Neural progenitor cell (in vitro differentiated cells): ENCODE data around the gene BRD9. TPM values are rescaled to one million over a fixed set of nuclear protein-coding genes. Genes with fewer than 3 reads are reported as not detected.

ENCODE experiments used
- DNase-seq: peaks from one replicate; pipeline ENCODE4 v3.0.0-alpha.2; 2016; ENCODE audit warnings: low spot score
- H2AFZ ChIP-seq: fragments of 200-600 bp; sonication (generic); replicated peaks from 2 replicates; pipeline ENCODE4 v1.6.1; 2016; ENCODE audit warnings: antibody characterized with exemption
- H3F3A ChIP-seq: fragments of 200-600 bp; sonication (generic); 2 replicates; pipeline ENCODE4 v1.6.1; 2016; ENCODE audit warnings: antibody characterized with exemption, low read depth
- H3K27ac ChIP-seq: fragments of 200-600 bp; sonication (generic); 2 replicates; pipeline ENCODE4 v1.5.1; 2016; ENCODE audit warnings: mild to moderate bottlenecking
- H3K27me3 ChIP-seq: fragments of 200-600 bp; sonication (generic); 2 replicates; pipeline ENCODE4 v1.6.1; 2016; ENCODE audit warnings: mild to moderate bottlenecking, moderate library complexity
- H3K36me3 ChIP-seq: fragments of 200-600 bp; sonication (generic); 2 replicates; pipeline ENCODE4 v1.5.1; 2016
- H3K4me1 ChIP-seq: fragments of 200-600 bp; sonication (generic); 2 replicates; pipeline ENCODE4 v1.6.1; 2016; ENCODE audit warnings: mixed run types
- H3K4me2 ChIP-seq: fragments of 200-600 bp; sonication (generic); 2 replicates; pipeline ENCODE4 v1.6.1; 2016
- H3K4me3 ChIP-seq: fragments of 200-600 bp; sonication (generic); 2 replicates; pipeline ENCODE4 v1.5.1; 2016
- H3K79me2 ChIP-seq: fragments of 200-600 bp; sonication (generic); 2 replicates; pipeline ENCODE4 v1.6.1; 2016; ENCODE audit warnings: low read depth
- H3K9ac ChIP-seq: fragments of 200-600 bp; sonication (generic); 2 replicates; pipeline ENCODE4 v1.6.1; 2016
- H3K9me3 ChIP-seq: fragments of 200-600 bp; sonication (generic); 2 replicates; pipeline ENCODE4 v1.5.1; 2016; ENCODE audit warnings: low read depth
- H4K20me1 ChIP-seq: fragments of 200-600 bp; sonication (generic); 2 replicates; pipeline ENCODE4 v1.6.1; 2016; ENCODE audit warnings: low read depth
- H3K27ac Mint-ChIP-seq: 3 replicates; pipeline ENCODE4 v1.8.0; 2021; ENCODE audit warnings: mixed read lengths
- H3K27me3 Mint-ChIP-seq: 2 replicates; pipeline ENCODE4 v1.8.0; 2022; ENCODE audit warnings: low read depth, mild to moderate bottlenecking, inconsistent platforms, moderate library complexity, mixed read lengths; ENCODE audit not compliant: insufficient read depth
- H3K36me3 Mint-ChIP-seq: 3 replicates; pipeline ENCODE4 v1.8.0; 2021; ENCODE audit warnings: mixed read lengths
- H3K4me1 Mint-ChIP-seq: 3 replicates; pipeline ENCODE4 v1.8.0; 2021; ENCODE audit warnings: mixed read lengths
- H3K4me3 Mint-ChIP-seq: 3 replicates; pipeline ENCODE4 v1.8.0; 2021; ENCODE audit warnings: mild to moderate bottlenecking, moderate library complexity, mixed read lengths
- H3K9me3 Mint-ChIP-seq: 3 replicates; pipeline ENCODE4 v1.8.0; 2020; ENCODE audit warnings: mixed read lengths
- CTCF ChIP-seq: fragments of 200-600 bp; sonication (generic); IDR thresholded peaks from 2 replicates; pipeline ENCODE4 v1.5.1; 2017; ENCODE audit warnings: antibody characterized with exemption, mild to moderate bottlenecking
- EZH2 ChIP-seq: fragments of 200-600 bp; sonication (generic); IDR thresholded peaks from 2 replicates; pipeline ENCODE4 v1.6.1; 2017; ENCODE audit warnings: antibody characterized with exemption, mild to moderate bottlenecking, moderate library complexity
- EZH2phosphoT487 ChIP-seq: fragments of 200-600 bp; sonication (generic); IDR thresholded peaks from 2 replicates; pipeline ENCODE4 v1.6.1; 2017; ENCODE audit warnings: antibody characterized with exemption
- total RNA-seq: library from RNA; depleted of rRNA; stranded (reverse); fragments of >200 nt; gene quantifications from 2 replicates; pipeline ENCODE4 v1.2.3, GENCODE V29; 2015; ENCODE audit warnings: low replicate concordance

The BRD9 gene
- total RNA-seq, 1 donor from 2014 or later, result 37.5 TPM

- H3K27ac ChIP-seq, result no peak overlapping the region
- peaks cover 41% of the 10 kb centered on the region for H3K36me3 Mint-ChIP-seq
- H3K9me3 ChIP-seq, result no peaks in the 10 kb centered on the region
- H3F3A ChIP-seq, result no peaks in the 10 kb centered on the region
- H3K9ac ChIP-seq, result no peak overlapping the region
- peaks cover 4% of the 10 kb centered on the region for H3K27me3 Mint-ChIP-seq
- H3K4me1 ChIP-seq, result no peaks in the 10 kb centered on the region
- TF ChIP-seq CTCF, result no peak
- no peak for TF ChIP-seq EZH2phosphoT487
- no peak for TF ChIP-seq EZH2
- no peak overlapping the region for H3K4me3 Mint-ChIP-seq
- no peaks in the 10 kb centered on the region for H3K4me1 Mint-ChIP-seq
- H3K36me3 ChIP-seq, result no peaks in the 10 kb centered on the region
- H3K4me2 ChIP-seq, result no peak overlapping the region
- H3K4me3 ChIP-seq, result no peak overlapping the region
- H3K9me3 Mint-ChIP-seq, result no peaks in the 10 kb centered on the region
- H3K79me2 ChIP-seq, result no peaks in the 10 kb centered on the region
- H4K20me1 ChIP-seq, result peaks cover 5% of the 10 kb centered on the region
- no peaks in the 10 kb centered on the region for H3K27me3 ChIP-seq
- H2AFZ ChIP-seq, result no peak overlapping the region
- H3K27ac Mint-ChIP-seq, result no peak overlapping the region
- no peak for DNase-seq
Observed at GRCh38 chr5:872301-872700, 20.3 kb downstream of the BRD9 start.

GRCh38 chr5:871596-872298 lies 20.9 kb downstream of the BRD9 start:
- Histone ChIP-seq H3K9me3 (no peaks in the 10 kb centered on the region), H4K20me1 (peaks cover 5% of the 10 kb centered on the region), H3K4me3 (no peak overlapping the region), H3K36me3 (no peaks in the 10 kb centered on the region), H3K27ac (no peak overlapping the region), H3K79me2 (no peaks in the 10 kb centered on the region), H3K4me1 (no peaks in the 10 kb centered on the region), H2AFZ (no peak overlapping the region), H3F3A (no peaks in the 10 kb centered on the region), H3K27me3 (no peaks in the 10 kb centered on the region), H3K4me2 (no peak overlapping the region), H3K9ac (no peak overlapping the region)
- no peak for DNase-seq
- Mint-ChIP-seq H3K36me3 (peaks cover 39% of the 10 kb centered on the region), H3K27ac (no peak overlapping the region), H3K27me3 (peaks cover 4% of the 10 kb centered on the region), H3K9me3 (no peaks in the 10 kb centered on the region), H3K4me1 (no peaks in the 10 kb centered on the region), H3K4me3 (no peak overlapping the region)
- TF ChIP-seq EZH2phosphoT487, result no peak
- TF ChIP-seq CTCF, result no peak
- TF ChIP-seq EZH2, result no peak

- Histone ChIP-seq H3K79me2 (no peaks in the 10 kb centered on the region), H3K9ac (no peak overlapping the region), H3F3A (no peaks in the 10 kb centered on the region), H4K20me1 (peaks cover 10% of the 10 kb centered on the region), H2AFZ (no peak overlapping the region), H3K27me3 (no peaks in the 10 kb centered on the region), H3K27ac (no peak overlapping the region), H3K9me3 (no peaks in the 10 kb centered on the region), H3K4me3 (no peak overlapping the region), H3K36me3 (no peaks in the 10 kb centered on the region), H3K4me2 (no peak overlapping the region), H3K4me1 (no peaks in the 10 kb centered on the region)
- peaks cover 4% of the 10 kb centered on the region for H3K27me3 Mint-ChIP-seq
- H3K36me3 Mint-ChIP-seq, result peaks cover 36% of the 10 kb centered on the region
- H3K27ac Mint-ChIP-seq, result no peak overlapping the region
- H3K9me3 Mint-ChIP-seq, result no peaks in the 10 kb centered on the region
- TF ChIP-seq EZH2phosphoT487, result no peak
- no peak for TF ChIP-seq EZH2
- TF ChIP-seq CTCF, result no peak
- no peaks in the 10 kb centered on the region for H3K4me1 Mint-ChIP-seq
- H3K4me3 Mint-ChIP-seq, result no peak overlapping the region
- no peak for DNase-seq
Observed at GRCh38 chr5:870956-871355, 21.6 kb downstream of the BRD9 start.
